Embryonic facial prominence (tissue), 1 donor: ENCODE measurements around the gene ZNF638.

Experiments
- DNase-seq: peaks from one replicate; pipeline ENCODE4 v3.0.0-alpha.2; 2016; ENCODE audit errors: extremely low spot score

The ZNF638 gene

GRCh38 chr2:71332435-71332796 lies 834 bp downstream of the ZNF638 start:
- DNase-seq: no peak

DNA sequence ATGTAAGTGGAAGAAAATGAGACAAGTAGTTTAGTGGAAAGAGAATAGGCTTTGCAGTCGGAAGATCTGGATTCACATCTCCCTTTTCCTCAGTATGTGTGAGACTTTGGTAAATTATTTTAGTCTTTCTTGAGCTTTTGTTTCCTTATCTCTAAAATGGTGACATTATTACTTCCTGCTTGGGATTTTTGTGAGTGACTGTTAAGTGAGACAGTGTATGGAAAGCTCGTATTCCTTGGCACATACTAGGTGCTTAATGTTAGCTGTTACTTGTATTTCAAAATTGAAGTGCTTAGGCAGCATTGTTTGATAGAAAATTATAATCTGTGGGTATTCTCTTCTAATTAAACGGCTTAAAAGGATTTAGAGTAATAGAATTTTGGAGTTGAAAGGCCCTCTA lies 2.0 kb downstream of the ZNF638 start:
- no peak for DNase-seq

- DNase-seq: no peak
Observed at GRCh38 chr2:71336384-71336783, 4.8 kb downstream of the ZNF638 start.

DNA sequence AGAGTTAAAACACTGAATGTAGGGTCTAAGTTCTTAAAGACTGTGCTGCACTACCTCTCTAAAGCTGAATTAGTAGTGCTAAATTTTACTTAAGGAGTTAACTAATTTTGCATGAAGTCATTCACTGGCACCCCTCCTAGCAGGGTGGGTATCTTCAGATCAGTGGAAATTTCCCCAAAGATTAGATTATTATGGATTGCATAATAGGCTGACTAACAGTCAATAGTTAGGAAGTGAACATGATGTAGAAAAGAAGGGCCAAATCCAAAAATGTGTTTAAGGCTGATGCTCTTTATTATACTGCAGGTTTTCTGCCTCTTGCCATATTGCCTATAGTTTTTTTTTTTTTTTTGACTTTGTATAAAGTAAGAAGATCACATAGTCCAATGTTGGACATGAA lies 5.2 kb downstream of the ZNF638 start:
- no peak for DNase-seq

- no peak for DNase-seq
Observed at GRCh38 chr2:71337776-71338175, 6.2 kb downstream of the ZNF638 start.

DNA sequence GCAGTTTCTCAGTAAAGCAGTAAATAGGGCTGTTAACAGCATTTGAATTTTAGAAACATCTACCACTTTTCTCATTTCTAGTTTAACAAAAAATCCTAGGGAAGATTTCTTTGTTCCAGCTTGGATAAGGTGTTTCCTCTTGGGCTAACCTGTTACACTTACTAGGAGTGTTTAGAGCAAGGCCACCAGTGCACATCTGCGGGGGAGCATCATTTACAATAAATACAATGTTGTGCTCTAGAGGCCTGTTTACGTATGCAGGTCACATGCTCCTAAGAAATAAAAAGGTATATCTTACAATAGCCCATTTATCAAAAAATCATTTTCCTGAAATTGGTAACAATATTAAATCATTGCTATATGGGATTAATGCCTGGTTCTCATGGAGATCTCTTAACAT lies 8.1 kb downstream of the ZNF638 start:
- no peak for DNase-seq

- DNase-seq: no peak
Observed at GRCh38 chr2:71340176-71340575, 8.6 kb downstream of the ZNF638 start.

DNA sequence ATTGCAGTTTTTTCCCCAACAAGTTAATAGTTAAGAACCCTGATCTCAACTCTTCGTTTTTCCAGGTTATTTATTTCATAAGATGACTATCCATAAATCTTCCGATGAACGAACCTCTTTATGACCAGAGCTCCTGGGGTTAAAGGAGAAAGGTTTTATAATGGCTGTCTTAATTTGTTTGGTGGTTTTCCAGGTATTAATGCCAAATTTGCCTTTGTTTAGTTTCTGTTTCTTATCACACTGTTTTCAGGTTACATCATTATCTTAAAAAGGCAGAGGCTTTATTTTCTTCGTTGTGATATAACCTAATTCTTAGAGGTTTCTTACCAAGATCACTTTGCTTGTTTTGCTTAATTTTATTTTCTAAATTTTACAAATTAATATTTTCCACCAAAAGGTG lies 10.1 kb downstream of the ZNF638 start:
- no peak for DNase-seq

GRCh38 chr2:71346065-71346464 lies 14.5 kb downstream of the ZNF638 start:
- no peak for DNase-seq

DNA sequence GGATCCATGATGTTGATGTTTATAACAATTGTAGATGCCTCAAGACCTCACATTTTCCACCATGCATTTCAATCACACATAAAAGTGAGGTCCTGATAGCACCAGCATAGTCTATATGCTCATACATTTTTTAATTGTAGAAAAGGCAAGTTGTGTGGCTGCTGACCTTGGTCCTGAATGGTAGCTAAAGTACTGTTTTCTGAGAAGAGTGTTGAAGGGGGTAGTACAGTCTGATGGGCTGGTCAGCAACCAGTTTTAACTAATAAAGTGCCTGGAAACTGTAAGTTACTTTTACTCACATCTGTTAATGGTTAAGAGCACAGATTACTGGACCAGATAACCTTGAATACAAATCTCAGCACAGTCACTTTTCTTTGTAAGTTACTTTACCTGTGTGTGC lies 15.9 kb downstream of the ZNF638 start:
- DNase-seq: no peak

DNA sequence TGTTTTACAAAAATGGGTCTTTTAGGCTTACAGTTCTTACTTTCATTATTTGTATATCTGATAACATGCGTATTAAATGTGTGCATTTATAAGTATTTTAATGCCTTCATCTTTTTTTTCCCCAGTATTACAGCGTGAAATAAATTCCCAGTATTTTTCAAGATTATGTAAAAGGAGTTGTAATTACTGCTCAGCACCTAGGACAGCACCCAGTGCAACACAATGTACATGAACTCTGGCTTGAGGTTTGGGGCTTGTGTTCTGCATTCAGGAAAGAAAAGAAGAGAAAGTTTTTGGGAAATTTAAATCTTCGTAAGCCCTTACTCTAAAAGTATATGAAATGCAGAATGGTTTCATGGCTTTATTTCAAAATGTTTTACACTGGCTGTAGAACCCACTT lies 16.7 kb downstream of the ZNF638 start:
- no peak for DNase-seq

GRCh38 chr2:71353248-71353647 lies 21.7 kb downstream of the ZNF638 start:
- no peak for DNase-seq

- DNase-seq: no peak
Observed at GRCh38 chr2:71358931-71359671, 27.5 kb downstream of the ZNF638 start.

GRCh38 chr2:71360434-71360975 lies 28.9 kb downstream of the ZNF638 start:
- DNase-seq: no peak

GRCh38 chr2:71361631-71362030 lies 30.0 kb downstream of the ZNF638 start:
- DNase-seq: no peak

DNA sequence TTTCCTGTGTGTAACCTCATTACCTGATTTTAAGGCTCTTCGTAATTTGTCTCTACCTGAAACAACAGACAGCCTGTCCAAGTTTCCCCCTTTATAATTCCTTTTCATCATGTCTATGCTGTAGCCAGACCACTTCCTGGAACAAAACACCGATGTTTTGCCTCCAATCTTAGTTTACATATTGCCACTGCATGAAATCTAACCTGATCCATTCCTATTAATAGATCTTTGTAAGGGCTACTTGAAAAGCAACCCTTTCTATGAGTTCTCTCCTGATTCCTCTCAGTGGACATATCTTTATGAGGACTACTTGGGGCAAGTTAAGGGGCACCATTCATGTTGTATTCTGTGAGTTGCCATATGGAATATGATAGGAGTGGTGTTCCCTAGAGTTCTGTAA lies 30.9 kb downstream of the ZNF638 start:
- no peak for DNase-seq

DNA sequence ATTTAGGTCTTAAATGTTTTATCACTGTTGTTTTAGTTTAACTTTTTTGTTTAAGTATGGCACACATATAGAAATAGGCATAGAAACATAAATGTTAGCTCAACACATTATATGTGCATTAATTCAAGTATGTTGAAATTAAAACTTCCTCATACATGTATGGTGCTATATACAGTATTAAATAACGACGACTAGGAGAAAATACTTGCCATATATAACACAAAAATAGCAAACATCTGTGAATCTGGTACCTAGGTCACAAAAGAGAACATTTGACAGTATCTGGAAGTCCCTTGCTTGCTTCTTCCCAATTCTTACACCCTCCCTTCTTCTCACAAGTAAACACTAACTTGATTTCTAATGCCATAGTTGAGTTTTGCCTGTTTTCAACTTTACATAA lies 38.4 kb downstream of the ZNF638 start:
- no peak for DNase-seq

- no peak for DNase-seq
Observed at GRCh38 chr2:71372042-71372441, 40.5 kb downstream of the ZNF638 start.

GRCh38 chr2:71379086-71379485 lies 47.5 kb downstream of the ZNF638 start:
- DNase-seq: no peak

- DNase-seq: no peak
Observed at GRCh38 chr2:71380665-71381064, 49.1 kb downstream of the ZNF638 start.

GRCh38 chr2:71385012-71385411 lies 53.4 kb downstream of the ZNF638 start:
- no peak for DNase-seq

- no peak for DNase-seq
Observed at GRCh38 chr2:71388214-71388613, 56.6 kb downstream of the ZNF638 start.

DNA sequence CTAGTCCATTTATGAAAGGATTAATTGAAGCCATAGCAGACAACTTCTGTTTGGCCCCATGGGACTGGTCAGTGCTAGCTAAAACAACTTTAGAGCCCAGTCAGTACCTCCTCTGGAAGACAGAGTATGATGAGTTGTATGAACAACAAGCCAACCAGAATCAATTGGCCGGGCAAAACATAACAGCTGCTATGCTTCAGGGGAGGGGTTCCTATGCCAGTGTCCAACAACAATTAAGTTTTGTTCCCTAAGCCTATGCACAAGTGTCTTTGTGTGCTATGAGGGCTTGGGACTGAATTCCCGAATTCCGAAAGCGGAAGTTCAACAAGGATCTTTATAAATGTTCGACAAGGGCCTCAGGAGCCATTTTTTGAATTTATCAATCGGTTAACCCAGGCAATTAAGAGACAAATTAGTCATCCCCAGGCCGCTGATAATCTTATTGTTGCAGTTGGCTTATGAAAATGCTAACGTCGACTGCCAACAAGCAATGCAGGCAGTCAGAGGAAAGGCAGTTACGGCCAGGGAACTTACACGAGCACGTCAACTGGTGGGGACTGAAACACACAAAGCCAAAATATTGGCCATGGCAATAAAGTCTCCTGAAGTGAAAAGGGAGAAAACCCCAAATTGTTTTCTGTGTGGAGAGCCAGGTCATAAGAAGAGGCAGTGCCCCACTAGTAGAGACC lies 57.9 kb downstream of the ZNF638 start:
- no peak for DNase-seq
